Vagina (tissue), 2 donors: ENCODE results near the gene DDX56.

Experiments
- CTCF ChIP-seq, 3 experiments: fragments of 450-650 bp in 2 of 3; fragments of 200-600 bp in 1 of 3; sonication (generic) in 1 of 3; IDR thresholded peaks; one replicate each; pipeline ENCODE4 v1.5.1; 2017 to 2019; ENCODE audit warnings: antibody characterized with exemption in 3 of 3, mild to moderate bottlenecking in 2 of 3, moderate library complexity in 2 of 3
- POLR2A ChIP-seq, 2 donors: fragments of 450-650 bp; IDR thresholded peaks; one replicate each; pipeline ENCODE4 v1.6.1; 2017; ENCODE audit warnings: antibody characterized with exemption in 2 of 2, mild to moderate bottlenecking in 2 of 2, moderate library complexity in 2 of 2

- TF ChIP-seq CTCF (IDR thresholded peaks at IDR 0.05) = no peak
- TF ChIP-seq POLR2A (IDR thresholded peaks at IDR 0.05) = no peak
Observed at GRCh38 chr7:44616545-44616944, 42.8 kb upstream of the DDX56 start.
